HepG2 (cell line): Measurements from ENCODE around the gene SLC25A1. TPM values are rescaled to one million over a fixed set of nuclear protein-coding genes. Genes with fewer than 3 reads are reported as not detected.
A peak's percentile ranks its signal among the peaks of the same experiment; 100 is the strongest.

ENCODE experiments used
- ARID5B ChIP-seq: IDR thresholded peaks from 2 replicates; pipeline ENCODE4 v1.4.0; 2020; ENCODE audit warnings: mild to moderate bottlenecking, missing genetic modification reagents
- ATAD3A ChIP-seq: sonication (generic); formaldehyde crosslinking; IDR thresholded peaks from 2 replicates; pipeline ENCODE4 v1.4.0; 2020; ENCODE audit warnings: missing genetic modification reagents
- ATF1 ChIP-seq: IDR thresholded peaks from 2 replicates; pipeline ENCODE4 v1.6.1; 2016; ENCODE audit warnings: mild to moderate bottlenecking, control low read depth
- CTCF ChIP-seq: sonication (generic); formaldehyde crosslinking; IDR thresholded peaks from 2 replicates; pipeline ENCODE4 v1.5.0; 2020; ENCODE audit warnings: mild to moderate bottlenecking, missing genetic modification reagents, moderate library complexity
- DPF2 ChIP-seq: sonication (generic); formaldehyde crosslinking; IDR thresholded peaks from 2 replicates; pipeline ENCODE4 v1.4.0; 2020; ENCODE audit warnings: mild to moderate bottlenecking, low read depth, missing genetic modification reagents, borderline replicate concordance
- HDAC1 ChIP-seq: sonication (generic); formaldehyde crosslinking; IDR thresholded peaks from 2 replicates; pipeline ENCODE4 v1.5.1; 2020; ENCODE audit warnings: mild to moderate bottlenecking, missing genetic modification reagents
- HDAC6 ChIP-seq: fragments of 200-600 bp; sonication (generic); IDR thresholded peaks from 2 replicates; pipeline ENCODE4 v1.7.0; 2017; ENCODE audit warnings: mild to moderate bottlenecking, antibody characterized with exemption, low read length, low read depth
- HIVEP1 ChIP-seq: sonication (generic); formaldehyde crosslinking; IDR thresholded peaks from 2 replicates; pipeline ENCODE4 v1.4.0; 2020; ENCODE audit warnings: mild to moderate bottlenecking, missing genetic modification reagents
- MAFG ChIP-seq: sonication (generic); formaldehyde crosslinking; IDR thresholded peaks from 2 replicates; pipeline ENCODE4 v1.5.1; 2020; ENCODE audit warnings: mild to moderate bottlenecking, missing genetic modification reagents
- RERE ChIP-seq: IDR thresholded peaks from 2 replicates; pipeline ENCODE4 v1.6.1; 2016; ENCODE audit warnings: low read depth, missing genetic modification reagents, missing compliant biosample characterization
- SIN3B ChIP-seq: fragments of 150-350 bp; IDR thresholded peaks from 2 replicates; pipeline ENCODE4 v1.6.1; 2014; ENCODE audit warnings: low read length
- SRF ChIP-seq: IDR thresholded peaks from 2 replicates; pipeline ENCODE4 v1.6.1; 2011; ENCODE audit warnings: mild to moderate bottlenecking, low read depth, low read length, moderate library complexity
- XBP1 ChIP-seq: sonication (generic); formaldehyde crosslinking; IDR thresholded peaks from 2 replicates; pipeline ENCODE4 v1.5.0; 2020; ENCODE audit warnings: missing genetic modification reagents
- ZNF569 ChIP-seq: sonication (generic); formaldehyde crosslinking; IDR thresholded peaks from 2 replicates; pipeline ENCODE4 v1.5.0; 2020; ENCODE audit warnings: mild to moderate bottlenecking, missing genetic modification reagents, moderate library complexity, borderline replicate concordance
- ZNF784 ChIP-seq: sonication (generic); formaldehyde crosslinking; IDR thresholded peaks from 2 replicates; pipeline ENCODE4 v1.5.1; 2020; ENCODE audit warnings: missing genetic modification reagents, mild to moderate bottlenecking, borderline replicate concordance
- polyA plus RNA-seq, 8 experiments: library from polyadenylated mRNA; depleted of rRNA in 3 of 8; stranded (reverse) in 7 of 8; unstranded in 1 of 8; fragments of >200 nt; fragmentation: Illumina TruSeq in 4 of 8; extraction: Trizol in 4 of 8; gene quantifications; 2 replicates each; pipeline versions ENCODE4 v1.2.1 to v1.2.3, GENCODE V29; 2011 to 2016; ENCODE audit warnings: low read depth in 4 of 8, missing spikeins in 1 of 8, mixed read lengths in 1 of 8; ENCODE audit not compliant: insufficient read depth in 1 of 8
- total RNA-seq, 5 experiments: library from RNA; depleted of rRNA; stranded (reverse); fragments of >200 nt; fragmentation: Illumina TruSeq; extraction: Trizol; gene quantifications; 2 replicates each; pipeline ENCODE4 v1.2.3, GENCODE V29; 2016; ENCODE audit warnings: low read depth in 1 of 5

The SLC25A1 gene
- total and polyA plus RNA-seq, 2 of the 13 experiments (the other 11 are each of a cell fraction or from before 2014, with no cell fraction given): 49.4 to 161 TPM

GRCh38 chr22:19174106-19175025, 4.2 kb downstream of the SLC25A1 start (continued):
- TF ChIP-seq RERE (CRISPR knock-in tag) (no peak), HIVEP1 (no peak), SIN3B (no peak), XBP1 (CRISPR knock-in tag) (no peak), ZNF569 (CRISPR knock-in tag) (no peak), ATF1 (no peak), MAFG (CRISPR knock-in tag) (no peak), HDAC6 (no peak), DPF2 (no peak), ARID5B (CRISPR knock-in tag) (no peak), CTCF (peak; percentile 7; the same call in 1 of the 2 replicates), ZNF784 (CRISPR knock-in tag) (no peak), SRF (no peak), HDAC1 (CRISPR knock-in tag) (no peak), ATAD3A (CRISPR knock-in tag) (no peak)
